HG03469 (cell line): ENCODE data around the gene ZNF586.
"Not testable (repeated sequence)": the region's sequence is repeated elsewhere in the genome, so short reads cannot be mapped to it uniquely, and the experiment has no call there.

ENCODE experiments used
- ATAC-seq: cut with Tn5 transposase; IDR thresholded peaks from one replicate; pipeline ENCODE4 v1.9.1; 2021; ENCODE audit warnings: mild to moderate bottlenecking, moderate library complexity, moderate number of reproducible peaks; ENCODE audit not compliant: unreplicated experiment

ZNF586 gene

GRCh38 chr19:57769345-57770131 lies at the start of gene ZNF586:
Gene ZNF586, plus strand, starts transcription at chr19:57769676. Its CDS starts 167 bp downstream, at chr19:57769843.
- peak; percentile 99 for ATAC-seq

- no peak for ATAC-seq
Measured at GRCh38 chr19:57719901-57720519, 49.5 kb upstream of the ZNF586 start.

GRCh38 chr19:57720878-57721277 lies 48.6 kb upstream of the ZNF586 start:
- ATAC-seq = no peak

- ATAC-seq = not testable (repeated sequence)
Measured at GRCh38 chr19:57738320-57738719, 31.2 kb upstream of the ZNF586 start.

GRCh38 chr19:57738770-57739169 lies 30.7 kb upstream of the ZNF586 start:
- ATAC-seq = not testable (repeated sequence)

- ATAC-seq = peak; percentile 87
Measured at GRCh38 chr19:57746580-57747471, 22.6 kb upstream of the ZNF586 start, which contains the start of gene ZNF776. Gene ZNF776, plus strand, starts transcription at chr19:57746815. Its CDS starts 244 bp downstream, at chr19:57747059.

GRCh38 chr19:57747472-57747807 lies 22.0 kb upstream of the ZNF586 start:
- ATAC-seq = no peak

- no peak for ATAC-seq
Measured at GRCh38 chr19:57748029-57748428, 21.4 kb upstream of the ZNF586 start.

GRCh38 chr19:57754091-57754673 lies 15.3 kb upstream of the ZNF586 start:
- ATAC-seq = no peak

- no peak for ATAC-seq
Measured at GRCh38 chr19:57755031-57755430, 14.4 kb upstream of the ZNF586 start.

- ATAC-seq = no peak
Measured at GRCh38 chr19:57757941-57758340, 11.5 kb upstream of the ZNF586 start.

- ATAC-seq = no peak
Measured at GRCh38 chr19:57759096-57759495, 10.4 kb upstream of the ZNF586 start.

GRCh38 chr19:57771417-57771816 lies 1.9 kb downstream of the ZNF586 start:
- ATAC-seq = no peak

- no peak for ATAC-seq
Measured at GRCh38 chr19:57773488-57773887, 4.0 kb downstream of the ZNF586 start.

- no peak for ATAC-seq
Measured at GRCh38 chr19:57776764-57777296, 7.4 kb downstream of the ZNF586 start.

GRCh38 chr19:57778336-57778735 lies 8.9 kb downstream of the ZNF586 start:
- ATAC-seq = no peak

GRCh38 chr19:57779220-57779845 lies 9.9 kb downstream of the ZNF586 start:
- no peak for ATAC-seq

- no peak for ATAC-seq
Measured at GRCh38 chr19:57786286-57786685, 16.8 kb downstream of the ZNF586 start.

GRCh38 chr19:57786906-57787305 lies 17.4 kb downstream of the ZNF586 start:
- ATAC-seq = no peak

- ATAC-seq = no peak
Measured at GRCh38 chr19:57788114-57788692, 18.7 kb downstream of the ZNF586 start.
